ENCODE measurements around the gene MRNIP. TPM values are rescaled to one million over a fixed set of nuclear protein-coding genes. Genes with fewer than 3 reads are reported as not detected.

Gene MRNIP
- polyA plus RNA-seq, 1 donor (not counting 4 experiments of a cell fraction or from before 2014, with no cell fraction given) = 14.9 TPM

- H3K36me3 ChIP-seq (ENCODE audit: control insufficient read depth in 2 of 2, extremely low read depth in 1 of 2, insufficient read depth in 2 of 2, low read length in 2 of 2) = peaks cover 33 to 43% of the 10 kb centered on the region in 2 experiments
- H2AFZ ChIP-seq (ENCODE audit: control insufficient read depth, low read length) = no peak overlapping the region
- H3K9ac ChIP-seq (ENCODE audit: control insufficient read depth, extremely low read depth, insufficient read depth, low read length) = no peak overlapping the region
- peaks cover 3% of the 10 kb centered on the region for H3K9me1 ChIP-seq (ENCODE audit: control insufficient read depth, extremely low read depth, insufficient read depth, low read length)
- no peak for DNase-seq (ENCODE audit: low read depth, low spot score)
- no peaks in the 10 kb centered on the region for H4K20me1 ChIP-seq (ENCODE audit: control insufficient read depth, extremely low read depth, insufficient read depth, low read length)
- no peak for TF ChIP-seq EZH2 (IDR thresholded peaks at IDR 0.05; ENCODE audit: low read length)
- no peak for TF ChIP-seq CTCF (optimal IDR thresholded peaks at IDR 0.05 in 1 of 3, IDR thresholded peaks at IDR 0.05 in 1 of 3, conservative IDR thresholded peaks at IDR 0.05 in 1 of 3; ENCODE audit: extremely low read depth in 1 of 3, insufficient read depth in 2 of 3, low read length in 3 of 3)
- no peaks in the 10 kb centered on the region for H3K4me1 ChIP-seq (ENCODE audit: control insufficient read depth, extremely low read depth, insufficient read depth, low read length)
- no peak overlapping the region for H3K4me3 ChIP-seq (ENCODE audit: control insufficient read depth in 2 of 3, extremely low read depth in 1 of 3, insufficient read depth in 2 of 3, low read depth in 1 of 3, low read length in 3 of 3)
- no peak overlapping the region for H3K27ac ChIP-seq (ENCODE audit: control insufficient read depth, insufficient read depth, low read length)
- no peak for FAIRE-seq
- H3K79me2 ChIP-seq (ENCODE audit: control insufficient read depth, insufficient read depth, low read length) = no peaks in the 10 kb centered on the region
- no peaks in the 10 kb centered on the region for H3K27me3 ChIP-seq (ENCODE audit: control insufficient read depth, extremely low read depth, insufficient read depth, low read length)
- no peaks in the 10 kb centered on the region for H3K9me3 ChIP-seq (ENCODE audit: control insufficient read depth, low read depth, low read length)
- dilution Hi-C loops (cut with MboI; ENCODE audit: extremely low pct_ligation_motif_present, low sequenced_read_pairs) = loop anchor here (25.0 kb wide), 1 partner anchor 94 kb away; the partner anchor contains the start of gene MAML1
- no peak overlapping the region for H3K4me2 ChIP-seq (ENCODE audit: control insufficient read depth, extremely low read depth, insufficient read depth, low read depth, low read length)
Measured at GRCh38 chr5:179830818-179831468, 27.7 kb downstream of the MRNIP start.

- H3K27ac ChIP-seq (ENCODE audit: control insufficient read depth, insufficient read depth, low read length) = no peak overlapping the region
- H4K20me1 ChIP-seq (ENCODE audit: control insufficient read depth, extremely low read depth, insufficient read depth, low read length) = no peaks in the 10 kb centered on the region
- TF ChIP-seq EZH2 (IDR thresholded peaks at IDR 0.05; ENCODE audit: low read length) = no peak
- TF ChIP-seq CTCF (optimal IDR thresholded peaks at IDR 0.05 in 1 of 3, IDR thresholded peaks at IDR 0.05 in 1 of 3, conservative IDR thresholded peaks at IDR 0.05 in 1 of 3; ENCODE audit: extremely low read depth in 1 of 3, insufficient read depth in 2 of 3, low read length in 3 of 3) = no peak
- no peak for DNase-seq (ENCODE audit: low read depth, low spot score)
- FAIRE-seq = no peak
- H3K9me3 ChIP-seq (ENCODE audit: control insufficient read depth, low read depth, low read length) = no peaks in the 10 kb centered on the region
- H3K9ac ChIP-seq (ENCODE audit: control insufficient read depth, extremely low read depth, insufficient read depth, low read length) = no peak overlapping the region
- H3K4me2 ChIP-seq (ENCODE audit: control insufficient read depth, extremely low read depth, insufficient read depth, low read depth, low read length) = no peak overlapping the region
- H3K4me3 ChIP-seq (ENCODE audit: control insufficient read depth in 2 of 3, extremely low read depth in 1 of 3, insufficient read depth in 2 of 3, low read depth in 1 of 3, low read length in 3 of 3) = no peak overlapping the region
- peaks cover 3% of the 10 kb centered on the region for H3K9me1 ChIP-seq (ENCODE audit: control insufficient read depth, extremely low read depth, insufficient read depth, low read length)
- dilution Hi-C loops (cut with MboI; ENCODE audit: extremely low pct_ligation_motif_present, low sequenced_read_pairs) = loop anchor here (25.0 kb wide), 1 partner anchor 93 kb away; the partner anchor contains the start of gene MAML1
- H3K36me3 ChIP-seq (ENCODE audit: control insufficient read depth in 2 of 2, extremely low read depth in 1 of 2, insufficient read depth in 2 of 2, low read length in 2 of 2) = peaks cover 39 to 52% of the 10 kb centered on the region in 2 experiments
- H2AFZ ChIP-seq (ENCODE audit: control insufficient read depth, low read length) = no peak overlapping the region
- H3K27me3 ChIP-seq (ENCODE audit: control insufficient read depth, extremely low read depth, insufficient read depth, low read length) = no peaks in the 10 kb centered on the region
- H3K4me1 ChIP-seq (ENCODE audit: control insufficient read depth, extremely low read depth, insufficient read depth, low read length) = no peaks in the 10 kb centered on the region
- no peaks in the 10 kb centered on the region for H3K79me2 ChIP-seq (ENCODE audit: control insufficient read depth, insufficient read depth, low read length)
Measured at GRCh38 chr5:179829732-179830435, 28.7 kb downstream of the MRNIP start.
